T-cell (primary cell): ENCODE results near the gene MGAT5. TPM values are rescaled to one million over a fixed set of nuclear protein-coding genes. Genes with fewer than 3 reads are reported as not detected.

Experiments
- ATAC-seq, 4 experiments: fragments of 200-7000 bp in 3 of 4; fragments of 150-1000 bp in 1 of 4; cut with Tn5 transposase; replicated peaks in 1 of 4; 1 replicate in 3 of 4; 2 replicates in 1 of 4; pipeline ENCODE4 v1.10.0; 2021; ENCODE audit warnings: moderate library complexity in 3 of 4, mild to moderate bottlenecking in 2 of 4, moderate number of reproducible peaks in 1 of 4
- CTCF ChIA-PET, 2 donors: fragments of 300-600 bp; sonication (Branson Sonifier 250); formaldehyde crosslinking; loops; one replicate each; lab custom pipeline; 2022; ENCODE audit warnings: antibody characterized with exemption in 2 of 2; lab: Charles Lee
- POLR2A ChIA-PET, 2 donors: fragments of 300-600 bp; sonication (Branson Sonifier 250); formaldehyde crosslinking; loops; one replicate each; lab custom pipeline; 2022; ENCODE audit warnings: antibody characterized with exemption in 2 of 2; lab: Charles Lee
- DNase-seq, 35 experiments: peaks; one replicate each; pipeline versions ENCODE4 v3.0.0 to v3.0.0-alpha.2; 2013 to 2023
- H3K27ac ChIP-seq: one replicate; pipeline ENCODE4 v1.5.1; 2013; ENCODE audit warnings: low read length
- H3K27me3 ChIP-seq, 2 experiments: replicated peaks in 1 of 2; 1 replicate in 1 of 2; 2 replicates in 1 of 2; pipeline versions ENCODE4 v1.6.1 to v1.7.0; 2013; ENCODE audit warnings: low read length in 1 of 2, mixed read lengths in 1 of 2; ENCODE audit not compliant: control insufficient read depth in 2 of 2, insufficient read depth in 2 of 2; ENCODE audit errors: extremely low read depth in 1 of 2
- H3K36me3 ChIP-seq, 2 donors: 1 replicate in 1 of 2; 2 replicates in 1 of 2; pipeline versions ENCODE4 v1.6.1 to v1.7.0; 2013; ENCODE audit warnings: low read length in 1 of 2; ENCODE audit not compliant: control insufficient read depth in 2 of 2, insufficient read depth in 1 of 2; ENCODE audit errors: extremely low read depth in 1 of 2
- H3K4me1 ChIP-seq, 2 experiments: 1 replicate in 1 of 2; 2 replicates in 1 of 2; pipeline versions ENCODE4 v1.6.1 to v1.7.0; 2013; ENCODE audit warnings: low read length in 2 of 2, mixed read lengths in 1 of 2; ENCODE audit not compliant: insufficient read depth in 2 of 2, control insufficient read depth in 1 of 2; ENCODE audit errors: extremely low read depth in 1 of 2
- H3K4me3 ChIP-seq, 2 donors: 1 replicate in 1 of 2; 2 replicates in 1 of 2; pipeline versions ENCODE4 v1.5.1 to v1.7.0; 2013; ENCODE audit warnings: mild to moderate bottlenecking in 2 of 2, low read length in 1 of 2, moderate library complexity in 1 of 2; ENCODE audit not compliant: control insufficient read depth in 1 of 2; ENCODE audit errors: extremely low read depth in 1 of 2
- H3K9me3 ChIP-seq: 2 replicates; pipeline ENCODE4 v1.7.0; 2013
- H3K27ac Mint-ChIP-seq, 2 donors: one replicate each; pipeline ENCODE4 v1.8.0; 2020 to 2021; ENCODE audit warnings: mild to moderate bottlenecking in 2 of 2, mixed read lengths in 2 of 2
- H3K27me3 Mint-ChIP-seq, 2 donors: one replicate each; pipeline ENCODE4 v1.8.0; 2021 to 2022; ENCODE audit warnings: mixed read lengths in 2 of 2
- H3K36me3 Mint-ChIP-seq: one replicate; pipeline ENCODE4 v1.8.0; 2021; ENCODE audit warnings: mixed read lengths
- H3K4me1 Mint-ChIP-seq, 3 donors: one replicate each; pipeline ENCODE4 v1.8.0; 2020 to 2022; ENCODE audit warnings: mixed read lengths in 3 of 3, mild to moderate bottlenecking in 1 of 3
- H3K4me3 Mint-ChIP-seq, 3 donors: one replicate each; pipeline ENCODE4 v1.8.0; 2020 to 2022; ENCODE audit warnings: mild to moderate bottlenecking in 3 of 3, mixed read lengths in 3 of 3, moderate library complexity in 3 of 3
- H3K9me3 Mint-ChIP-seq, 3 donors: one replicate each; pipeline ENCODE4 v1.8.0; 2020 to 2022; ENCODE audit warnings: mixed read lengths in 3 of 3
- WGBS: methylation state at CpG from one replicate; pipeline ENCODE4 v1.1.5; 2013; ENCODE audit warnings: missing lambda C conversion rate; ENCODE audit not compliant: insufficient coverage; 5-methylcytosine and 5-hydroxymethylcytosine counted together
- total RNA-seq, 35 experiments: library from RNA in 6 of 35; stranded (reverse) in 6 of 35; fragments of 120-200 nt in 1 of 35; gene quantifications; one replicate each; pipeline versions ENCODE4 v1.2.1 to v1.2.4 and lab custom pipeline; 2013 to 2026

MGAT5 gene
- total RNA-seq, 5 donors from 2014 or later (not counting 1 experiment from before 2014, with no cell fraction given): 61.1 to 94.9 (median 81.8) TPM

DNA sequence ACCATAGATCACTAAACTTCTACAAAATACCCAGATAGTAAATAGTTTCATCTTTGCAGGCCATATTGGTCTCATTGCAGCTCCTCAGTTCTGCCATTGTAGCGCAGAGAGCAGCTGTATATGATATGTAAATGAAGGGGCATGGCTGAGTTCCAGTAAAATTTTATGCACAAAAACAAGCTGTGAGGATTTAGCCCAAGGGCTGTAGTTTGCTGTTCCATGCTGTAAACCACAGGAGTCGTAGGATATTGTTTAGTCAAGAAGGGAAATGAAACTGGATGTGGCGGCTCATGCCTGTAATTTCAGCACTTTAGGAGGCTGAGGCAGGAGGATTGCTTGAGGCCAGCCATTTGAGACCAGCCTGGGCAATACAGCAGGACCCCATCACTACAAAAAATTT is 83.0 kb downstream of the MGAT5 start:
- H3K9me3 Mint-ChIP-seq: no peaks in the 10 kb centered on the region
- H3K4me1 ChIP-seq: no peaks in the 10 kb centered on the region
- H3K27ac Mint-ChIP-seq: no peak overlapping the region
- H3K27me3 ChIP-seq: no peaks in the 10 kb centered on the region
- H3K4me3 ChIP-seq: no peak overlapping the region
- peaks cover 0 to 19% (median 12%) of the 10 kb centered on the region in 3 donors for H3K4me1 Mint-ChIP-seq
- 80% methylated on average over 1 of the region's 3 CpGs for WGBS
- no peak overlapping the region for H3K4me3 Mint-ChIP-seq
- H3K27me3 Mint-ChIP-seq: no peaks in the 10 kb centered on the region
- H3K9me3 ChIP-seq: no peaks in the 10 kb centered on the region
- peaks cover 51% of the 10 kb centered on the region for H3K36me3 Mint-ChIP-seq
- H3K27ac ChIP-seq: no peak overlapping the region
- POLR2A ChIA-PET: interaction anchor here in 1 of 2 donors (0.7 to 0.9 kb wide), 2 partner anchors 97 to 1434 kb away, joined by 3 read pairs; no protein-coding TSS in a partner anchor
- DNase-seq (no peak), ATAC-seq (no peak)
- CTCF ChIA-PET: interaction anchor here in 1 of 2 donors (0.6 kb wide), 1 partner anchor 49 kb away, joined by 4 read pairs; no protein-coding TSS in a partner anchor
- H3K36me3 ChIP-seq: peaks cover 0 to 20% of the 10 kb centered on the region in 2 donors

DNA sequence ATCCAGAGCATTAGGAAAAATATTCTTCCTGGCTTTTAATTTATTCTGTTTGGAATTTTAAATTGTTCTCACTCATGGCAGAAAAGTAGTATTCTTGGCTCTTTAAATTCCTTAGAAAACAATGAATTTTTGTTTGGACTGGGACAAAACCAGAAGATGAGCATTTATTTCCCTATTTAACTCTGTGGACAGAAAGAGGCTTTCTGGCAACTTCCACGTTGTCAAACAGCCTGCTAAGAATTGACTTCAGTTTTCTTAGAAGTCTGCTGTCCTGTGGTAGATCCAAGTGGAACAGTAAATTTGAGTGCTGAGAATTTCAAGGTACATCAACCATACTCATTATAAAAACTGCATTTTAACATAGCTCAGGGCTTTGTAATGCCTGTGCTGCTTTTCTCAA is 83.8 kb downstream of the MGAT5 start:
- no peak overlapping the region for H3K4me3 ChIP-seq
- H3K27me3 ChIP-seq: no peaks in the 10 kb centered on the region
- H3K27ac ChIP-seq: no peak overlapping the region
- Mint-ChIP-seq H3K27me3 (no peaks in the 10 kb centered on the region), H3K36me3 (peaks cover 55% of the 10 kb centered on the region), H3K4me1 (peaks cover 0 to 19% (median 12%) of the 10 kb centered on the region in 3 donors), H3K27ac (no peak overlapping the region), H3K9me3 (no peaks in the 10 kb centered on the region), H3K4me3 (no peak overlapping the region)
- ChIA-PET POLR2A (interaction anchor here in 1 of 2 donors (0.6 to 0.9 kb wide), 3 partner anchors 54 to 1433 kb away, joined by 3 to 7 read pairs (median 3); no protein-coding TSS in a partner anchor), CTCF (interaction anchor here in 1 of 2 donors (0.6 kb wide), 1 partner anchor 50 kb away, joined by 4 read pairs; no protein-coding TSS in a partner anchor)
- no peak for DNase-seq
- no peak for ATAC-seq
- no CpG with 5 or more reads among the region's 1 CpG for WGBS
- H3K9me3 ChIP-seq: no peaks in the 10 kb centered on the region
- no peaks in the 10 kb centered on the region for H3K4me1 ChIP-seq
- peaks cover 0 to 27% of the 10 kb centered on the region in 2 donors for H3K36me3 ChIP-seq

DNA sequence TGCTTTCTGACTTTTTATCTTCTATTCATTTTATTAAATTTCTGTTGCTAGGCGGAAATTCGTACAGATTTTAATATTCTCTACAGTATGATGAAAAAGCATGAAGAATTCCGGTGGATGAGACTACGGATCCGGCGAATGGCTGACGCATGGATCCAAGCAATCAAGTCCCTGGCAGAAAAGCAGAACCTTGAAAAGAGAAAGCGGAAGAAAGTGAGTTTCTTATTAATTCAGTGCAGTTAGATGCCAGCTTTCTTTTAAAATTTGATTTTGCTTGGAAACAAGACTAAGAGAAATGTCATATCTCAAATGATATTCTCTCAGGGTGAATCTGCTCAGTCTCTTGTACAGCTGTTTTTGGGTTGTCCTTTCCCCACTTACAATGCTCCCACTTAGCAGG is 84.3 kb downstream of the MGAT5 start:
- H3K4me3 Mint-ChIP-seq: no peak overlapping the region
- no peaks in the 10 kb centered on the region for H3K9me3 Mint-ChIP-seq
- H3K27me3 Mint-ChIP-seq: no peaks in the 10 kb centered on the region
- ChIA-PET CTCF (interaction anchor here in 1 of 2 donors (0.7 kb wide), 1 partner anchor 1775 kb away, joined by 3 read pairs; no protein-coding TSS in a partner anchor), POLR2A (no interaction called here)
- Histone ChIP-seq H3K36me3 (peaks cover 0 to 28% of the 10 kb centered on the region in 2 donors), H3K4me3 (no peak overlapping the region), H3K4me1 (no peaks in the 10 kb centered on the region), H3K27ac (no peak overlapping the region), H3K27me3 (no peaks in the 10 kb centered on the region), H3K9me3 (no peaks in the 10 kb centered on the region)
- ATAC-seq (no peak), DNase-seq (no peak)
- H3K4me1 Mint-ChIP-seq: peaks cover 3 to 22% (median 16%) of the 10 kb centered on the region in 3 donors
- WGBS: 100% methylated on average over 2 of the region's 8 CpGs
- H3K27ac Mint-ChIP-seq: no peak overlapping the region
- peaks cover 60% of the 10 kb centered on the region for H3K36me3 Mint-ChIP-seq

DNA sequence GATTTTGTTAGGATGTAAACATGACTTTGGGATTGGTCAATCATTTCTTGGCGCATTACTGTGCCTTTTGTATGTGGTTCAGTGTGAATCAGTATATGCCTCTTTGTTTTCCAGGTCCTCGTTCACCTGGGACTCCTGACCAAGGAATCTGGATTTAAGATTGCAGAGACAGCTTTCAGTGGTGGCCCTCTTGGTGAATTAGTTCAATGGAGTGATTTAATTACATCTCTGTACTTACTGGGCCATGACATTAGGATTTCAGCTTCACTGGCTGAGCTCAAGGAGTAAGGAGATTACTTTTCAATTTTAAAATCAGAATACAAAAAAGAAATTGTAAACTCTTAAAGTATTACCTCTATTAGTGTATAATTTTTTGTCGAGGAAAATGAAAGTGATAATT is 87.6 kb downstream of the MGAT5 start:
- Mint-ChIP-seq H3K9me3 (no peaks in the 10 kb centered on the region), H3K27ac (no peak overlapping the region), H3K36me3 (peaks cover 76% of the 10 kb centered on the region), H3K4me1 (peaks cover 3 to 11% (median 5%) of the 10 kb centered on the region in 3 donors), H3K4me3 (no peak overlapping the region), H3K27me3 (no peaks in the 10 kb centered on the region)
- 63% methylated on average over 2 of the region's 3 CpGs for WGBS
- DNase-seq (no peak), ATAC-seq (no peak)
- no peak overlapping the region for H3K4me3 ChIP-seq
- H3K36me3 ChIP-seq: peaks cover 0 to 44% of the 10 kb centered on the region in 2 donors
- ChIA-PET POLR2A (interaction anchor here in 1 of 2 donors (0.6 kb wide), 1 partner anchor 25 kb away, joined by 3 read pairs; no protein-coding TSS in a partner anchor), CTCF (interaction anchor here in 1 of 2 donors (0.6 kb wide), 1 partner anchor 213 kb away, joined by 3 read pairs; no protein-coding TSS in a partner anchor)
- H3K27ac ChIP-seq: no peak overlapping the region
- no peaks in the 10 kb centered on the region for H3K4me1 ChIP-seq
- no peaks in the 10 kb centered on the region for H3K27me3 ChIP-seq
- no peaks in the 10 kb centered on the region for H3K9me3 ChIP-seq

DNA sequence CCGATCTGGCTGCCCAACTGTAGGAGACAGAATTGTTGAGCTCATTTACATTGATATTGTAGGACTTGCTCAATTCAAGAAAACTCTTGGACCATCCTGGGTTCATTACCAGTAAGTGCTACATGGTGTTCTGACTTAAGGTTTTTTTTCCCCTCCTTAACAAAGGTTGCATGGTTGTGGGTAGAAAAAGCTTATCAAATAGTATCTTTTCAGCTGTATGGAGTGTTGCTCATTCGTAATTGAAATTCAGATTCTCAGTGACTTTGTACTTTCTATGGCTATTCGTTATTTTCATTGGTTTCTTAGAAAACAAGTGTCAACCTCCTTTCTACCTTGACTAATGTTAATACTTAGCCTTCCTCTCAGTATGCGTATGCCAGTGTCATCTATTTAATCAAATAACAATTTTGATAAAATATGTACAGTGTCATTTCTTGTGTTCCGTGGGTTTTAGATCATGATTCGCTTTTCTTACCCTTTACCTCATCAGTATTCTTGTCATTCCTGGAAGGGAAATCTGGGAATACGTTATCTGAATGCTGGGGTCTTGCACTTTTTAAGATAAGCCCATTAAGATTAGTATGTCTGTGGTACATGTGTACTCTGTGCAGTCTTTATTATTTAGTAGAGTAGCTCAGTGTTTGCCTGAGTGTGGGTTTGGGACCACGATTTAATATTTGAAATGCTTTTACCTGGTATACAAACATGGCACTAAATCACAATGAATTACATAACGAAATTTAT is 91.3 kb downstream of the MGAT5 start:
- Histone ChIP-seq H3K9me3 (no peaks in the 10 kb centered on the region), H3K27ac (no peak overlapping the region), H3K36me3 (peaks cover 0 to 38% of the 10 kb centered on the region in 2 donors), H3K4me1 (peaks cover 3 to 6% of the 10 kb centered on the region in 2 experiments), H3K4me3 (no peak overlapping the region), H3K27me3 (no peaks in the 10 kb centered on the region)
- ATAC-seq (no peak), DNase-seq (no peak)
- CTCF ChIA-PET: interaction anchor here (0.6 to 1.2 kb wide), 3 partner anchors 29 to 143 kb away, joined by 3 to 6 read pairs (median 5); no protein-coding TSS in a partner anchor
- POLR2A ChIA-PET: interaction anchor here in 1 of 2 donors (0.5 kb wide), 1 partner anchor 254 kb away, joined by 3 read pairs; no protein-coding TSS in a partner anchor
- Mint-ChIP-seq H3K9me3 (no peaks in the 10 kb centered on the region), H3K36me3 (peaks cover 64% of the 10 kb centered on the region), H3K4me1 (peaks cover 5 to 15% (median 6%) of the 10 kb centered on the region in 3 donors), H3K27ac (no peak overlapping the region), H3K27me3 (no peaks in the 10 kb centered on the region), H3K4me3 (no peak overlapping the region)
- WGBS: 92% methylated on average over 2 of the region's 9 CpGs

DNA sequence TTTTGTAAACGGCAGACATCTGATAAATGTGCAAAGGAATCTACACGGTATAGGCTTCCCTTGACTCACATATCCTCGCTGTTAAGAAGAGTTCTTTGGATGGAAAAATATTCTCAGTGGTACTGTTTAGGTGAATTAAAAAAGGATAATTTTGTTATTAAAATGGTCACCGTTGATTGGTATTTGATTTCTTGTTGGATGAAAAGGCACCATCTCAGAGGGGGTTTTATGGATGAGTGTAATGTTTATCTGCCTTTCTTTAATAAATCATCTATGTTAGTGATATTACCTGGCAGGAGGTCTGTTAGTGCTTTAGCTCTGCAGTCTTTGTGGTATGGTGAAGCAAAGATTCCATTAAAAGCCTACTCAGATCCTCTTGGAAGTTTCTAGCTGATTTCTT is 92.3 kb downstream of the MGAT5 start:
- Histone ChIP-seq H3K36me3 (peaks cover 0 to 47% of the 10 kb centered on the region in 2 donors), H3K27ac (no peak overlapping the region), H3K4me1 (peaks cover 3 to 6% of the 10 kb centered on the region in 2 experiments), H3K9me3 (no peaks in the 10 kb centered on the region), H3K4me3 (no peak overlapping the region), H3K27me3 (no peaks in the 10 kb centered on the region)
- ChIA-PET POLR2A (no interaction called here), CTCF (interaction anchor here in 1 of 2 donors (1.2 kb wide), 1 partner anchor 30 kb away, joined by 3 read pairs; no protein-coding TSS in a partner anchor)
- peaks cover 5 to 11% (median 6%) of the 10 kb centered on the region in 3 donors for H3K4me1 Mint-ChIP-seq
- no peak for DNase-seq
- H3K9me3 Mint-ChIP-seq: no peaks in the 10 kb centered on the region
- H3K27ac Mint-ChIP-seq: peak overlapping the region in 1 of 2 donors; percentile 75
- no peak overlapping the region for H3K4me3 Mint-ChIP-seq
- no peaks in the 10 kb centered on the region for H3K27me3 Mint-ChIP-seq
- ATAC-seq: no peak
- H3K36me3 Mint-ChIP-seq: peaks cover 68% of the 10 kb centered on the region
- 100% methylated on average over 1 of the region's 4 CpGs for WGBS
